Purkinje cell (primary cell): ENCODE data around the gene CCDC89. TPM values are rescaled to one million over a fixed set of nuclear protein-coding genes. Genes with fewer than 3 reads are reported as not detected.

Experiments used
- polyA plus RNA-seq: library from polyadenylated mRNA; unstranded; fragments of >200 nt; fragmentation: Nextera tagmentation; gene quantifications from 2 replicates; pipeline ENCODE4 v1.2.1, GENCODE V29; 2014

Gene CCDC89
- polyA plus RNA-seq, result not detected in 2 replicates

DNA sequence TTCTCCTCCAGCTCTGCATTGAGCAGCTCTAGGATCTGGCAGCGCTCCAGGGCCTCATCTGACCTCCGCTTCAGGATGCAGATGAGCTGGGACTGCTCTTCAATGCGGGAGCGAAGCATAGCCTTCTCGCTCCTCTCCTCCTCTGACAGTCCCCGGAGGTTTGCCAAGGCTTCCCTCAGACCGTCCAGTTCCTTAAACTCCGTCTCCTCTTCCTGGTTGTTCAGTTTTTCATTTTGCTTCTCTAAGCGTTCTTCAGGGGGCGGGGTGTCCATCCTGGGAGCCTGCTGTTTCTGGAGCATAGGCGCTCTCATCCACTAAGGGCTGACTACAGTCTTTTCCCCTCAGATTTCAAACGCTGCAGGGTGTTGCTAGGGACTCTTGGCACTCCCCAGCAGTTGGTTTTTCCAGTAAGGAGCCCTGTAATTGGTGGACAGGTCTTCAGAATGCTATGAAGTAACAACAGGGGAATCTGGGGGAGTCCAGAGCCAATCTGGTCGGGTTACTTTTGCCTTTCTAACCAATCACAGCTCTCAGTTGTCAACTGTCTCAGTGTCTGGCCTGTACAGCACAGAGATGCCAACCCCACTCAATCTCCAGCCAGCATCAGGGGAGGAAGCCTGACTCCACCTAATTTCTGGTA is at the start of gene CCDC89:
CCDC89 (minus strand) TSS at position 376 of the 640 bp plus-strand sequence; CDS start at position 311, 65 bp downstream.

GRCh38 chr11:85664615-85665481 is 21.1 kb downstream of the CCDC89 start, which contains the start of gene CREBZF:
Gene CREBZF (minus strand): TSS chr11:85665129. CDS start chr11:85664875, 254 bp downstream.

GRCh38 chr11:85647604-85648299 is 38.2 kb downstream of the CCDC89 start, which contains the start of gene TMEM126A:
Gene TMEM126A (plus strand): TSS chr11:85647967. CDS start chr11:85650256, 2,289 bp downstream.

Other genes starting within 250 kb of the CCDC89 start
- gene DLG2, start 58.9 kb downstream of the CCDC89 start, polyA plus RNA-seq, result 393 and 404 TPM in 2 replicates
- 437 and 497 TPM in 2 replicates for gene TMEM126B, start 57.6 kb downstream of the CCDC89 start, polyA plus RNA-seq
- gene TMEM126A, start 38.2 kb downstream of the CCDC89 start, polyA plus RNA-seq, result 199 and 241 TPM in 2 replicates
- gene CREBZF, start 21.1 kb downstream of the CCDC89 start, polyA plus RNA-seq, result 24.6 and 32.0 TPM in 2 replicates
- gene SYTL2, start 124.9 kb upstream of the CCDC89 start, polyA plus RNA-seq, result 6.2 and 16.7 TPM in 2 replicates
- gene CCDC83, start 169.2 kb upstream of the CCDC89 start, polyA plus RNA-seq, result not detected in 2 replicates